ENCODE data around the gene CELA1. TPM values are rescaled to one million over a fixed set of nuclear protein-coding genes. Genes with fewer than 3 reads are reported as not detected.

CELA1 gene
- total RNA-seq, 2 donors from 2014 or later = not detected

- intact Hi-C loops (cut with DNase I) = no loop called here
- Histone ChIP-seq H3K4me1 (replicated peaks) (no peaks in the 10 kb centered on the region), H3K27ac (peak overlapping the region in 1 of 2 donors; percentile 12), H3K4me3 (peak overlapping the region; percentile 10 to 11), H3K36me3 (no peaks in the 10 kb centered on the region), H3K27me3 (replicated peaks; ENCODE audit: insufficient read depth) (no peaks in the 10 kb centered on the region), H3K9me3 (no peaks in the 10 kb centered on the region)
- DNase-seq (ENCODE audit: low spot score) = no peak
- WGBS = 88% methylated on average over 15 of the region's 15 CpGs
- TF ChIP-seq, protein P1, sequence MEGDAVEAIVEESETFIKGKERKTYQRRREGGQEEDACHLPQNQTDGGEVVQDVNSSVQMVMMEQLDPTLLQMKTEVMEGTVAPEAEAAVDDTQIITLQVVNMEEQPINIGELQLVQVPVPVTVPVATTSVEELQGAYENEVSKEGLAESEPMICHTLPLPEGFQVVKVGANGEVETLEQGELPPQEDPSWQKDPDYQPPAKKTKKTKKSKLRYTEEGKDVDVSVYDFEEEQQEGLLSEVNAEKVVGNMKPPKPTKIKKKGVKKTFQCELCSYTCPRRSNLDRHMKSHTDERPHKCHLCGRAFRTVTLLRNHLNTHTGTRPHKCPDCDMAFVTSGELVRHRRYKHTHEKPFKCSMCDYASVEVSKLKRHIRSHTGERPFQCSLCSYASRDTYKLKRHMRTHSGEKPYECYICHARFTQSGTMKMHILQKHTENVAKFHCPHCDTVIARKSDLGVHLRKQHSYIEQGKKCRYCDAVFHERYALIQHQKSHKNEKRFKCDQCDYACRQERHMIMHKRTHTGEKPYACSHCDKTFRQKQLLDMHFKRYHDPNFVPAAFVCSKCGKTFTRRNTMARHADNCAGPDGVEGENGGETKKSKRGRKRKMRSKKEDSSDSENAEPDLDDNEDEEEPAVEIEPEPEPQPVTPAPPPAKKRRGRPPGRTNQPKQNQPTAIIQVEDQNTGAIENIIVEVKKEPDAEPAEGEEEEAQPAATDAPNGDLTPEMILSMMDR (IDR thresholded peaks at IDR 0.05) = no peak
- no peak for TF ChIP-seq POLR2A (IDR thresholded peaks at IDR 0.05)
- no peak for TF ChIP-seq POLR2AphosphoS5 (IDR thresholded peaks at IDR 0.05)
Observed at GRCh38 chr12:51323317-51323960, 23.0 kb downstream of the CELA1 start.

- H3K27ac ChIP-seq = no peak overlapping the region
- WGBS = 88% methylated on average over 5 of the region's 5 CpGs
- H3K36me3 ChIP-seq = no peaks in the 10 kb centered on the region
- H3K9me3 ChIP-seq = no peaks in the 10 kb centered on the region
- H3K4me3 ChIP-seq = no peak overlapping the region
- no peaks in the 10 kb centered on the region for H3K27me3 ChIP-seq (replicated peaks; ENCODE audit: insufficient read depth)
- TF ChIP-seq POLR2AphosphoS5 (IDR thresholded peaks at IDR 0.05) = no peak
- TF ChIP-seq, protein P1 (IDR thresholded peaks at IDR 0.05) = no peak
- no peak for TF ChIP-seq POLR2A (IDR thresholded peaks at IDR 0.05)
- no peaks in the 10 kb centered on the region for H3K4me1 ChIP-seq (replicated peaks)
- intact Hi-C loops (cut with DNase I) = no loop called here
- DNase-seq (ENCODE audit: low spot score) = no peak
Observed at GRCh38 chr12:51322452-51322851, 24.0 kb downstream of the CELA1 start.

DNA sequence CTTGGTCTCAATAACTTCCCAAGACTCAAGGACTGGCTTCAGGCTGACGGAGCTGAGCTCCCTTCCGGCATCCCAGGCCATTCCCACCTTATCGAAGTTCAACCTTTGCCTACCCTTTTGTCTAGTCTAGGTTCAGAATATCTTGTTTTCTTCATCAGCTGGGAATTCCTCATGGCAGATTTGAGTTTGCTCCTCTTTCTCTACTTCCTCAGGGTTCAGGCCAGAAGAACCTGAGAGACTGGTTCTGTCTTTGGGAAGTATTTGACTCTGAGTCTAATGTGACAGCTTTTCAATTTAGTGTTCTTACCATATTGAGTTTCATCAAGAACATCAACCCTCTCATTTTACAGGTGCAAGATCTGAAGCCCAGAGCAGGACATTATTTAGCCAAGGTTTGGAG, 24.6 kb downstream of the CELA1 start:
- Histone ChIP-seq H3K4me3 (no peak overlapping the region), H3K9me3 (no peaks in the 10 kb centered on the region), H3K36me3 (no peaks in the 10 kb centered on the region), H3K4me1 (replicated peaks) (no peaks in the 10 kb centered on the region), H3K27ac (no peak overlapping the region), H3K27me3 (replicated peaks; ENCODE audit: insufficient read depth) (no peaks in the 10 kb centered on the region)
- WGBS = 79% methylated on average over 3 of the region's 3 CpGs
- intact Hi-C loops (cut with DNase I) = no loop called here
- DNase-seq (ENCODE audit: low spot score) = no peak
- TF ChIP-seq POLR2AphosphoS5 (IDR thresholded peaks at IDR 0.05) (no peak), POLR2A (IDR thresholded peaks at IDR 0.05) (no peak)
- TF ChIP-seq, protein P1 (IDR thresholded peaks at IDR 0.05) = no peak

DNA sequence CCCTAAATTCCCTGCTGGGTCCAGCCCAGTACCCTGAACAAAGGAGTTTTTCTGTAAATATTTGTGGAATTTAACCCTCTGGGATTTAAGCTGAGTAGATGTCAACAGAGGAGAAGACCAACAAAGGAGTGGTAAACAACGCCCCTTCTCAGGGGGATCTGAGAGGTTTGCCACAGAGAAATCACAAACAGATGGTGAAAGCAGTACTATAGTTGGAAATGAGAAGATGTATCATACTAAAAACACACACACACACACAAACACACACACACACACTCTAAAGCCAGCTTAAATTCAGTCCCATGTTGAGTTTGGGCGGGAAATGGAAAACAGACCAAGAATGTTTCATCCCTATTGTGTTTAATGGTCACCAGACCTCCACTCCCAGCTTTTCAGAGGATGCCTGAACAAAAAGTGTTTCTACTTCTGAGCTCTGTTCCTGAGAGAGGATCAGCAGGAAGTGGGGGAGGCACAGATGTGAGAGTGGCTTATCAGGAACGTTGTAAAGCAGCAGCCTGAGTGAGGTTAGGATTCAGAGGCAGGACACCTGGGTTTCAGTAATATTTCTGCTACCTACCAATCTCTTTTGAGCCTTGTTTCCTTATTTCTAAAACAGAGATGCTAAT, 25.7 kb downstream of the CELA1 start:
- no peaks in the 10 kb centered on the region for H3K9me3 ChIP-seq
- H3K36me3 ChIP-seq = no peaks in the 10 kb centered on the region
- H3K27me3 ChIP-seq (replicated peaks; ENCODE audit: insufficient read depth) = no peaks in the 10 kb centered on the region
- H3K4me1 ChIP-seq (replicated peaks) = no peaks in the 10 kb centered on the region
- 26% methylated on average over 3 of the region's 3 CpGs for WGBS
- no peak overlapping the region for H3K27ac ChIP-seq
- TF ChIP-seq, protein P1 (IDR thresholded peaks at IDR 0.05) = no peak
- TF ChIP-seq POLR2AphosphoS5 (IDR thresholded peaks at IDR 0.05) (no peak), POLR2A (IDR thresholded peaks at IDR 0.05) (no peak)
- no peak for DNase-seq (ENCODE audit: low spot score)
- intact Hi-C loops (cut with DNase I) = no loop called here
- H3K4me3 ChIP-seq = no peak overlapping the region

GRCh38 chr12:51320311-51320694, 26.2 kb downstream of the CELA1 start:
- H3K4me1 ChIP-seq (replicated peaks) = no peaks in the 10 kb centered on the region
- H3K27me3 ChIP-seq (replicated peaks; ENCODE audit: insufficient read depth) = no peaks in the 10 kb centered on the region
- H3K4me3 ChIP-seq = no peak overlapping the region
- 67% methylated on average over 4 of the region's 4 CpGs for WGBS
- TF ChIP-seq POLR2A (IDR thresholded peaks at IDR 0.05) (no peak), POLR2AphosphoS5 (IDR thresholded peaks at IDR 0.05) (no peak)
- TF ChIP-seq, protein P1 (IDR thresholded peaks at IDR 0.05) = no peak
- no peaks in the 10 kb centered on the region for H3K9me3 ChIP-seq
- H3K27ac ChIP-seq = no peak overlapping the region
- no peaks in the 10 kb centered on the region for H3K36me3 ChIP-seq
- intact Hi-C loops (cut with DNase I) = no loop called here
- DNase-seq (ENCODE audit: low spot score) = no peak
